Activated CD4-positive, CD25-positive, alpha-beta regulatory T cell treated with anti-CD3 and anti-CD28 coated beads, Interleukin-2, amount 50 U/mL, for 72 hours (primary cell): ENCODE data around the gene IREB2.
"Not testable (repeated sequence)": the region's sequence is repeated elsewhere in the genome, so short reads cannot be mapped to it uniquely, and the experiment has no call there.

ENCODE experiments used
- DNase-seq: peaks from one replicate; pipeline ENCODE4 v3.0.0; 2021

The IREB2 gene

DNA sequence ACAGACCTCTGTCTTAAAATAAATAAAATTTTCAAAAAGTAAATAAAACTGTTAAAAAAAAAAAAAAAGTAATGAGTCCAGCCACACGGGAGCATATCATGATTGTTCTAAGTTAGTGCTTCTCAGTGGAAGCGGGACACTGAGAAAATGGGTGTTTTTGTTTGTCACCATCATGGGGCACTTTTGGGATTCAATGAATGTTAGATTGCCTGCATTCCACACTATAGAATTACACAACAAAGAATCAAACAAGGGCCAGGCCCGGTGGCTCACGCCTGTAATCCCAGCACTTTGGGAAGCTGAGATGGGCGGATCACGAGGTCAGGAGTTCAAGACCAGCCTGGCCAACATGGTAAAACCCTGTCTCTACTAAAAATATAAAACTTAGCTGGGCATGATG, 3.3 kb upstream of the IREB2 start:
- not testable (repeated sequence) for DNase-seq

DNA sequence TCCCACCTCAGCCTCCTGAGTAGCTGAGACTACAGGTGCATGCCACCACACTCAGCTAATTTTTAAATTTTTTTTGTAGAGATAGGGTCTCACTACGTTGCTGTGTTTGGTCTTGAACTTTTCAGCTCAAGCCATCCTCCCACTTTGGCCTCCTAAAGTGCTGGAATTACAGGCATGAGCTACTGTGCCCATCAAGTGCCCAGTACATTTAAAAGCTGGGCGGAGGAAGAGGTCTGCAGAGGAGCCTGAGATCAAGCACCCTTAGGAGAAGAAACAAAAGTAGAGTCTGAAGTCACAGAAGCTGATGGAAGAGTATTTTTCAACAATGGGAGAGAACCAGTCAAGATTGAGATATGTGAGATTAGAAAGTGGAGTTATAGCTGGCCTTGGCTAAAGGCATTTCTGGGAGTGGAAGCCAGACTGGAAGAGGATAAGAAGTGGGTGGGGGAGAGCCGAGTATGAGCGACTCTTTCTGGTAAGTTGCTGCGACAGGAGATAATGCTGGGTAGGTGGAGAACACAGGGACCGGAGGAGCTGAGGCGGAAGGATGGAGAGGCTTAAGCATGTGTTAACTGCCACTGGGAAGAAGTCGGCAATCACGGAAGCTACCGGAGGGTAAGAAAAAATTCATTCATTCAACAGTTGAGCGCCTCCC, 782 bp upstream of the IREB2 start:
- DNase-seq: no peak

DNA sequence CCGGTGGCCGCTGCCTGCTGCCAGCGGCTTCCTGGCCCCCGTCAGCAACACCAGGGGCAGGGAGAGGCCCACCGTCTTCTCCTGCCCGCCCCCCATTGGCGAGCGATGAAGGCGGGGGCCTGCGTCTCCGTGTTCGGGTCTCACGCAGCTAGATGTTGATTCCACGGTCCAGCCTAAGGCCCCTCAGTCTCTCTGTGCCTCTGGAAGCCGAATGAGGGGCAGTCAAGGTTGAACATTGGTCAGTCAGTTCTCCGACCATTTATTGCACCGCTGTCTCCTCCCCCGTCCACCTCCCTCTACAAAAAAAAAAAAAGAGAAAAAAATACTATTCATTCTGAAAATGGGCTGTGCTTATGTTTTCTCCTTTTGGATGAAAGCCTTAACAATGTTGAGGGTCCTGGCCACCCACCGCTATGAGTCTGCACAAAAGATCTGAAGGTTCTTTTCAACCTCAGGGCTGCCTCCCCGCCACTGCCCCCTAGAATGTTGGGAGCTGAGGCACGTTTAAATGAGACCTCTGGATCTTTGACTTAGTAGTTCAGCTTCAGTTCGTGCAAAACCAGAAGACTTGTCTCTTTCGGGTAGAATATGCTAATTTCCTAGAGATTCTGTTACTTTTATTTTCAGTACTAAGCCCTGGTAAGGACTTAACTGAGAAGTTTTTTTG, 736 bp downstream of the IREB2 start:
- peak; percentile 36 for DNase-seq

DNA sequence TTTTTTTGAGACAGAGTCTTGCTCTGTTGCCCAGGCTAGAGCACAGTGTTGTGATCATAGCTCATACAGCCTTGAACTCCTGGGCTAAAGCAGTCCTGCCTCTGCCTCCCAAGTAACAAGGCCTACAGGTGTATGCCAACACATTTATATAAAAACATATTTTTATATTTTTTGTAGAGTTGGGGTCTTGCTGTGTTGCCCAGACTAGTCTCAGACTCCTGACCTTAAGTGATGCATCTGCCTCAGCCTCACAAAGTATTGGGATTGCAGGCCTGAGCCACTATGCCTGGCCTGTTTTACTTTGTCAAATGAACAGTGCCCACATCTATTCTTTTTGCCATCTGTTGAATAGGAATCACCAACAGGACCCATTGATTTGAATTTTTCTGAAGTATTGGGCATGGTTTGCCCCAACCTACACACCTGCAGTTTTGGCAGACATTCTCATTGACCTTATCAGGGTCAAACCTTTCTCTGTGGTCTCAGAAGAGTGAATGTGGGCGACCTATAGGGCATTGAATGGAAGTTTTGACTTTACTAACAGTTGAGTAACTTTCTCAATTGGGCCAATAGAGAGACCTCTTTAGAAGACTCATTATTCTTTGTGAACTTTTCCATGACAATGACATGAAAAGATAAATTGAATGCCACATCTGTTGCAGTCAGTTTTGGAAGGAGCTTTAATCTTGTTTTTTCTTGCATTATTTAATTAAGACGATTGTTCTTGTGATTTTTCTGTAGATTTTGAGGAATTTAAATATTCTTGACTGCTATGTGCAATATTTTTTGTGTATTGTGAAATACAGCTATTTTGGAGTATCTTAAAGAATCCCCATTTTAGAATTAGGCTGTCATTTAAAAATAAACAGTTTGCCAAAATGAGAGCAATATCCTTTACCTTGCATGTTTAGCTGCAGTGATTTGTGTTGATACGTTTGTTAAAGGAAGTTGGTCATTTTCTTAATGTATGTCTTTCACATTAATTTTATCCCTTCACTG, 2.7 kb downstream of the IREB2 start:
- no peak for DNase-seq

DNA sequence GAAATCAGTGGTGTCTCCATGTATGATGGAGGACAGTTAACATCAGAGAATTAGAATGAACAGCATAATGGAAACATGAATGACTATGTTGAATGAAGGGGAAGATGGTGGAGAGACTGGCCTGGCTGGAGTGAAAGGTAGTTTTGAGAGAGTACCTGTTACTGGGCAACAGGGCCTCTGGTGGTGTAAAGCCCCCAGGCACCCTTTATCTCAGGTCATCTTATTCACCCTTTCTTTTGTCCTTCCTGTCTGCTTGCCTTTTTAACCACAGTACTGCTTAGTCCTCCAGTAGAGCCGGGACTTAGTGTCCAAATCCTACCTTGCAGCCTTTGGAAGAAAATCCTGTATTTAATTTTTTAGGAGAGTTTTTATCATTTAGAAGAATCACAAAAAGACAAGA, 6.2 kb downstream of the IREB2 start:
- DNase-seq: no peak

DNA sequence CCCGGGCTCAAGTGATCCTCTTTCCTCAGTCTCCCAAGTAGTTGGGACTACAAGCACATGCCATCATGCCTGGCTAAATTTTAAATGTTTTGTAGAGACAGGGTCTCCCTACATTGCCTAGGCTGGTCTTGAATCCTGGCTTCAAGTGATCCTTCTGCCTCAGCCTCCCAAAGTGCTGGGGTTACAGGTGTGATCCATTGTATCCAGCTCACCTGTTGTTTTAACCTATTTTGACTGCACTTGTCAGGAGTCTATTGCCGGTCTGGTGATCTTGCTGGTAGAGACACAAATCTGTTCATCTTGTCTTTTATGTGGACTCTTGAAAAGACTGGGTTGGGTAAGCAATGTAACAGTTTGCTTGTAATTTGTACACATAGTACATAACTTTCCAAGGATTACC, 7.9 kb downstream of the IREB2 start:
- DNase-seq: no peak

DNA sequence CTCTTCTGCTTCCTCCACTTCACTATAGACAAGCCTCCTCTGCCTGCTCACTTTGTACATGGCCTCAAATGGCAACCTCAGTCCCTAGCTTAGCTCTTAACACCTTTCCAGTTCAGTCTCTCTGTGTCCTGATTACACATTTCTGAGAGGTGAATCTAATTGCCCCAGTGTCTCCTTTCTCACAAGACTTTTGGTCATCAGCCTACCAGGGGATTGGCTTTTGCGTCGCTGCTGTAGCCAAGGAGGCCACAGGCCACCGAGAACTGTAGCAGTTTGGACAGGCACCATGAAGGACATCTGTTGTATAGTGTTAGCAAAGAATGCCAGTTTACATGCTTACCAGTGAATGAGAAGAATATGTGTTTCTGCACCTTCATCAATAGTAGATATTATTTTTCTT, 8.5 kb downstream of the IREB2 start:
- no peak for DNase-seq

DNA sequence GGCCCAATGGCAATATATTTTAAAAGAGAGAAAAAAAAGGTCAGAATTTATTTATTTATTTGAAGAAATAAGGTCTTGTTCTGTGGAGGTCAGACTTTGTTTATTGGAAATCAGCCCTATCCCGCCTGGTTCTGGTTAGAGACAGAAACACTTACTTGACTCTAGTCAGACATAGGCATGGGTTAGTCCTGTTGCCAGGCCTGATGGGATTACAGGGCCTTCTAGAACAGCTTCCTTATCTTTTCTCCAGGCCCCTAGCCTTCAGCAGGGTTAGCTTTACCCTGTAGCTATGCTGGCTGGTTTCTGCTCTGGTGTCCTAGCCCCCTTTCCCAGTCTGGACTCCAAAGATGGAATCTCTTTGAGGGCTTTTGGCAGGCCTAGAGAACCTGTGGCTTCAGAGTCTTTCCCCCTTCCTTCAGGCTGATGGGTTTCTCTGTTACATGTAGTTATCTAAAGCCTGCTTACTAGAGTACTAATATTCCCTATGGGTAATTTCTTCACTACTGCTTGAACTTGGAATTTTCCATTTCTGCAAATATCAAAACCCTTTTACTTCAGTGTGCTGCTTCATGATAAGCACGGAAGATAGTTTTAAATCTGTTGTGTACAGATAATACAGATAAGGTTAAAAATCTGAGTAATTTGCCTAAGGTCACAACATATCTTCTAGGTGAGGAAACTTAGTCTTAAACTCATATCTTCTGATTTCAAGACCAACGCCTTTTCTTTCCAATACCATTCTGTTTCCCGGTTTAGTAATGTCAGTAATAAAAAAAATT, 10.6 kb downstream of the IREB2 start:
- no peak for DNase-seq

DNA sequence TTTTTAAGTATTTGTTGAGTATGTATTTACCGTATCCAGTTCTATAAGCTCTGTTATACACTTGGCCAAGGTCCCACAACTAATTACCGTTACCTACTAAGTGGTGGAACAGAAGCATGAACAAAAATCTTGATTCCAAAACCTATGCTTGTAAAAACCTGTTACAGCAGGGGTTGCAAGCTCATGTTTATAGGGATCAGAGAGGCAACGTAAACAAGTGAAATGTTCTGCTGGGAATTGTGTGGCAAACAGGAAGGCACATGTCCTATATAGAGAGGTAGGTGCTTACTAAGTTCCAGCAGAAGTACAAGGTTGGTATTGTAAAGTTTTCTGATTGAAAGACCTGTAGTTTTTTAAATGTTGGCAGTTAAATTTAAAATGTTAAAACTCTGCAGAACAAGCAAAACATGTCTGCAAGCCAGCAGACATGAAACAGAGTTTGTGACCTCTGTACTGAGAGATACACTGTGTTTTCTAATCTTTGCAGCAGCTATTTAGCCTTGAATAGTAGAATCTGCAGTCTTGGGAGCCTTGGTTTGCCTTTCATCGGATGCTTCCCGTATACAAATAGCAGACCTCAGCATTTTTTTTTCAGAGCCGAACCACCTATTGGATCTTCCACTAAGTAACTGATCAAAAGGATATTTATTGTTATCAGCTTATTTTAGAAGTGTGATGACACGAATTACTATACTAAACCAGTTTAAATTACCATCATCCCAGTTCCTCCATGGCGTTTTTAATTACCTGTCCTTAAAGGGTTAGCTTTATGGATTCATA, 11.4 kb downstream of the IREB2 start:
- no peak for DNase-seq

DNA sequence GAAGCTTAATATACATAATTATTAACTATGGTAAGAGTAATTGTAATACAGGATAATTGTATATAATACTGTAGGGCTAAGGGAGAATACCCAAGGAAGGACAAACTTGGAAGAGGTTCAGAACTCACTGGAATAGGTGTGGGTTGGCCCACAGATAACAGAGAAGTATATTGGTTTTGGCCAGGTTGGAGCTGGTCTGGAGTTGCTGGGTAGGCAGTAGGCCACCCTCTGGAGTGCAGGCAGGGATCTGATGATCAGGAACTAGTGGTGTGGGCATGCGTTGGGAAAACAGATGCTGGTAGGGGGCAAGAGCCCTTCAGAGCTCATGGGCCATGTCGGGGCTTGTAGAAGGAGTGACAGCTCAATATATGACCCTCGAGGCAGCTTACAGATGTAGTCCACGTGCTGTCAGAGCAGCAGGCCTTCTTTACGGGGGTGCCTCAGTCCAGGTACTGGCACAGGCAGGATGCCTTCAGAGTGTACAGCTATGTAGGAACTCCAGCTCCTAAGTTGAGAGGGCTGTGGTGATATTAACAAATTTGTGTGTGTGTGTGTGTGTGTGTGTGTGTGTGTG, 12.4 kb downstream of the IREB2 start:
- DNase-seq: no peak

DNA sequence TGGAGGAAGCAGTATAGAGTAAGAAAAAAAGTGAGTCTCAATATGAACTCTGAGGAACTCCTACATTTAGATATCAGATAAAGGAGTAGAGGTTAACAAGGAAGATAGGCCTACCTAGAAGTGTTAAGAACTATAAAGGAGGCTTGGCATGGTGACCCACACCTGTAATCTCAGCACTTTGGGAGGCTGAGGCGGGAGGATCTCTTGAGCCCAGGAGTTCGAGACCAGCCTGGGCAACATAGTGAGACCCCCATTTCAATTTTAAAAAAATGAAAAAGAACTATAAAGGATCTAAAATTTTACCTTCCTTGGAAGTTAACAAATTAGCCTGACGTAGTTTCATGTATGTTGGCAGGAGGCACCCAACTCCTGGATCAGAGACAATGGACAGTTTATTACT, 14.5 kb downstream of the IREB2 start:
- DNase-seq: no peak

DNA sequence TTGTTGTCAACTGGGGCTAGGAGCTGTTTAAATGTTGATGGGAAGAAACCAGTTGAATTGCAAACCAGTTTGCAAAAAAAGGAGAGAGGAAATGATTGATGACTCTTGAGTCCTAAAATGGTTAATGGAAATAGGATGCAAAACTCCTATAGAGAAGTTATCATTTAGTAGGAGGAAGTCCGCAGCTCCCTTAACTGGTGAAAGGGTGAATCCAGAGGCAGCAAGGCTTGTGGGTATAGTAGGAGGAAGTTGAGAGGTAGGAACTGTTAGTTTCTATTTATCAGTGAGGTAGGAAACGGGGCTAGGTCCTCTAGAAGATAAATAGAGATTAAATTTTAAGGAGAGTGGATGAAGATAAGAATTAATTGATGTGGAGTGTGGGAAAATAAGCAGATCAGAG, 15.4 kb downstream of the IREB2 start:
- no peak for DNase-seq

DNA sequence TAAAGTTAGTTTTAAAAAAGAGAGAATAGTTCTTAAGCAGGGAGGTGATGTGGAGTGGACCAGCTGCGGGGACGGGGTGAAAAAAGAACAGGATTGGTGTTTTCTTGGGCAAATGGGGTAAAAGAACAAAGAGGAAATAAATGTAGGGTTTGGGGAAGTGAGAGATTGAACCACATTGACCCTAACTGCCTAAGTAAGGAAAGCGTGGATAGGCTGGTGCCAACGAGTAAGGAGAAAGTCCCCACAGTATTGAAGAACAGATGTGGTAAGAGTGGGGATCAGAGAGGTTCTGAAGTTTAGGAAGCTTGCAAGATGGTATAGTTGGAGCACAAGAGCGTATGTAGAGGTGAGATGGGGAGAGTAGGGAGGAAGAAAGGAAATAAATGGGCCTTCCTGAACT, 17.0 kb downstream of the IREB2 start:
- DNase-seq: no peak

DNA sequence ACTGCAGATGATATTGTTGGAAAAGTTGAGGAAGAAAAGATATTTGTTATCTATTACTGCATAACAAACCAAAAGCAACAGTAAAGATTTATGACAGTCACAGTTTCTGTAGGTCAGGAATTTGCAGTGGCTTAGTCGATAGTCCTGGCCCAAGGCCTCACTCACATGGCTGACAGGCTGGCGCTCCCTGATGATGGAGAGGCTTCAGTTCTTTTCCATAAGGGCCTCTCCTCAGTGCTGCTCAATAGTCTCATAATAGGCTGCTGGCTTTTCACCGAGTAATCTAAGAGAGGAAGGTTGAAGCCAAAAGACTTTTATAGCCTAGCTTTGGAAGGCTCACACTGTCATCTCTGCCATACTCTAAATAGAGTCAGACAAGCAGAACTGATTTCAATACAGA, 17.7 kb downstream of the IREB2 start:
- no peak for DNase-seq

DNA sequence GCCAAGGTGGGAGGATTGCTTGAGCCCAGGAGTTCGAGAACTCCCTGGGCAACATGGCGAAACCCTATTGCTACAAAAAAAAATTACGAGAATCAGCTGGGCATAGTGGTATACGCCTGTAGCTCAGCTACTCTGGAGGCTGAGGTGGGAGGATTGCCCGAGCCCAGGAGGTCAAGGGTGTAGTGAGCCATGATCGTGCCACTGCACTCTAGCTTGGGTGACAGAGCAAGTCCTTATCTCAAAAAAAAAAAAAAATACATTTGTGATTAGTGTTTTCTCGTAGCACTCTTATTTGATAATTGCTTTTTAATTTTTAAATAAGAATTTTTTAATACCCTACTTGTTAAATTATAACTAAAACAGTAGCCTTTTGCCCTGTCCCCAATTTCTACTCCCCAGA, 18.4 kb downstream of the IREB2 start:
- no peak for DNase-seq

DNA sequence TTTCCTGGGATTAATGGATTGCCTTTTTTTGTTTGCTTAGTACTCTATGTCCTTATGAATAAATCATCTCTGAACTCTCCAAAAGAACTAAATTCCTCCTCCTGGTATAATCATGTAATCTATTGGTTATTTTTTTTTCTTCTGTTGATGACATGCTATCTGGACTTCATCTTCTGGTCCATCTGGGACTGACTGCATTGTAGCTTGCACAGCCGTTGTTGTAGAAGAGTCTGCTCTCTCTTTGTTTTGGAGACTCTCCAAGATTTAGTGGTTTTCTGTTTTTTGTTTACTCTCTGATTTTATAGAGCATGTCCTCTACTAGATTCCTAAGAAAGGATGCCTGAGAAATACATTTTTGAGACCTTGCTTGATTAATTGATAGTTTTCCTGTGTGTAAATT, 19.1 kb downstream of the IREB2 start:
- no peak for DNase-seq

DNA sequence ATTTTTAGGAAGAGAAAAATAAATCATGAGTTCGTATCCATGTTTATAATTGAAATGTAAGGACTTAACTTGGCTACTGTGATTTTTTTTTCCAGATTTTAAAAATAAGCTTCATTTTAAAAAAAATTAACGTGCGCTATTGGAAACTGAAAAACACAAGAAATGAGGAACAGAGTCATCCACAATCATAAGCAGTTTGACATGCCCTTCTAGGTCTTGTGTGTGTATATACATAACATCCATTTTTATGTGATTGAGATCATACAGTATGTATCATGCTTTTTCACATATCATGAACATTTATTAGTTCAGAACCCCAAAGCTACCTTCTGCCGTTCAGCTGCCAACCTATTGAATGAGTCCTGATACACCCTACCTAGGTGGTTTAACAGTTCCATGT, 22.7 kb downstream of the IREB2 start:
- DNase-seq: no peak

DNA sequence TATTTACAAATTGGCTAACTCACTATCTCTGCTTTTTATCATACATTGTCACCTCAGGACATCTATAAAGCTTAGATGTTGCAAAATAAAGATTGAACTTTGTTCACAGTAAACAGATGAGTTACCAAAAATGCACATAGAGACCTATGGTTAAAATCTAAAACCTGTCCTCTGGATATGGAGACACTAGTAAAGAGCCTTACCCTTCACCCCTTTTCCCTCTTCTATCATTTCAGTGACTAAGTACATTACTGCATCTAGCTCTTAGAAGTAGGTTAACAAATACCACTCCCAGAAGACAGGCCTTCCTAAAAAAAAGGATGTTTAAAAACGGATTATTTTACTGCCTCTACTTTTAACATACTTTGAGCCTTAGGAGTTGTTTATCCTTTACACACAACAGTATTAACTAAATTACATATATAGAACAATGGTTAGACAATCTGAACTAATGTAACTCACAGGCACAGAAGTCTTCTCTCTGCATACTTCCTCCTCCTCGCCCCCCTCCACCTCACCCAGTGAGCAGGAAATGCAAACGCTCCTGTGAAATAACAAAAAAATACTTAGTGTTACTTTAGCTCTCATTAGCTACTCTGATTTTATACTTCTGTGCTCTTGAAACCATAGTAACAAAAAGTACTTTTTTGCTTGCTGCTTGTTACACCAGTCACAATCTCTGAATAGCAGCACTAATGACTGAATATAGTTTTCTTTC, 23.3 kb downstream of the IREB2 start:
- DNase-seq: no peak

DNA sequence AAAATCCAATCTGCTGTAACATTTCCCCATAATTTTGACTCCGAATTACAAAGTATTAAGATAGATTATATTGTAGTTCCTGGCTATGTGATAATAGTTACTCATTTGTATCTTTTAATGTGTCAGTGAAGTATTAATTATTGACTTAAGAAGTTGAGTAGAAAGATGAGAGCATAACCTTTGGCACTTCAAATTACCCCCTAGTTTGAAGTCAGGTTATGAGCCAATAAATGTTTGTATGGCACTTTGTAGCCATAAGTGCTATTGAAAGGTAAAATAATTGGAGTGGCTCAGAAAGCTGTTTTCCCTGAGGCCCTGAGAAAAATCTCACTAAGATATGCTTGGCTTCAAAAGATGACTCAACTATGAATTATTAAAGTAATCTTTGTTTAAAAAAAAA, 31.0 kb downstream of the IREB2 start:
- DNase-seq: no peak

DNA sequence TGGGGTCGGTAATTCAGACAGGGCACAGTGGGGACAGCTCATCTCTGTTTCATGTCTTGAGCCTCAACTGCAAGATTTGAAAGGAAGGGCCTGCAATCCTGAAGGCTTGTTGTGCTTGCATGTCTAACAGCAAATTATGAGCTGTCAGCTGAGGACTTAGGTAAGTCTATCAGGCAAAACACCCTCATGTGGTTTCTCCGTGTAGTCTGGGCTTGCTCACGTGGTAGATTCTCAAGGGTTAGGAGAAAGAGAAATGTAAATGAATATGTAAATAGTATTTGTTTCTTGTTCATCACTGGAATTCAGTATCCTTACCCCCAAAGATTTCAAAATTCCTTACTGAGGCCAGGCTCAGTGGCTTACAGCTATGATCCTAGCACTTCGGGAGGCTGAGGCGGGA, 39.3 kb downstream of the IREB2 start:
- DNase-seq: no peak

DNA sequence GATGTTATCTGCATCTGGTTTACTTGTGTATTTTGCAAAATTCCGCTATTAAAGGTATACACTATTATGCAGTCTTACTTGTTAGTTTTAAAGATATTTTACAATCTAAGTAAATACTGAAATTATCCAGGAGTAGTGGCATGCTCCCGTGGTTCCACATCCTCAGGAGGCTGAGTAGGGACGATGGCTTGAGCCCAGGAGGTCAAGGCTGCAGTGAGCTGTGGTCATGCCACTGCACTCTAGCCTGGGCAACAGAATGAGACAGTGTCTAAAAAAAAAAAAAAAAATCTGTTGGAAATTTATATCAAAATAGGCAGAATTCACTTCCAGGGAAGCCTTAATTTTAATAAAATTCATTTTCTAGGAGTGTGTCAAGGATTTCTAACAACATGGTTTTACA, 41.6 kb downstream of the IREB2 start:
- DNase-seq: no peak
